K562 (cell line): ENCODE data around the gene DAD1. TPM values are rescaled to one million over a fixed set of nuclear protein-coding genes. Genes with fewer than 3 reads are reported as not detected.

ENCODE experiments used
- ARID1B ChIP-seq: fragments of 450-650 bp; IDR thresholded peaks from 2 replicates; pipeline ENCODE4 v1.6.1; 2016; ENCODE audit warnings: antibody characterized with exemption, mild to moderate bottlenecking, inconsistent platforms
- CBFA2T3 ChIP-seq: fragments of 450-650 bp; IDR thresholded peaks from 2 replicates; pipeline ENCODE4 v1.6.1; 2017
- DPF2 ChIP-seq: fragments of 450-650 bp; IDR thresholded peaks from 2 replicates; pipeline ENCODE4 v1.6.1; 2016
- EP400 ChIP-seq: fragments of 450-650 bp; IDR thresholded peaks from 2 replicates; pipeline ENCODE4 v1.6.1; 2017; ENCODE audit warnings: antibody characterized with exemption, mild to moderate bottlenecking, moderate library complexity
- HNRNPUL1 ChIP-seq: fragments of 200-400 bp; formaldehyde crosslinking; IDR thresholded peaks from 2 replicates; pipeline ENCODE4 v1.6.1; 2017; ENCODE audit warnings: low read length
- KDM1A ChIP-seq, 2 experiments: fragments of 450-650 bp; IDR thresholded peaks; 2 replicates each; pipeline ENCODE4 v1.6.1; 2016; ENCODE audit warnings: mild to moderate bottlenecking in 2 of 2
- MEIS2 ChIP-seq: fragments of 450-650 bp; IDR thresholded peaks from 2 replicates; pipeline ENCODE4 v1.6.1; 2014; ENCODE audit warnings: mild to moderate bottlenecking; ENCODE audit not compliant: partially characterized antibody
- NFATC3 ChIP-seq: fragments of 450-650 bp; IDR thresholded peaks from 2 replicates; pipeline ENCODE4 v1.6.1; 2017; ENCODE audit warnings: mild to moderate bottlenecking
- PKNOX1 ChIP-seq: fragments of 450-650 bp; IDR thresholded peaks from 2 replicates; pipeline ENCODE4 v1.6.1; 2016
- TAL1 ChIP-seq: fragments of 450-650 bp; IDR thresholded peaks from 2 replicates; pipeline ENCODE4 v1.6.1; 2016; ENCODE audit warnings: mild to moderate bottlenecking
- YY1 ChIP-seq, 3 experiments: IDR thresholded peaks; 2 replicates each; pipeline ENCODE4 v1.6.1; 2011; ENCODE audit warnings: low read length in 2 of 3, mild to moderate bottlenecking in 2 of 3, moderate library complexity in 2 of 3, borderline replicate concordance in 1 of 3, control low read depth in 1 of 3, low read depth in 1 of 3; ENCODE audit not compliant: insufficient read depth in 3 of 3, insufficient replicate concordance in 2 of 3, control insufficient read depth in 1 of 3, insufficient read length in 1 of 3; ENCODE audit errors: extremely low read depth in 1 of 3
- ZC3H4 ChIP-seq: sonication (generic); formaldehyde crosslinking; IDR thresholded peaks from 2 replicates; pipeline ENCODE4 v1.9.0; 2021; ENCODE audit warnings: missing genetic modification reagents, borderline replicate concordance
- ZNF175 ChIP-seq: fragments of 200-800 bp; sonication (Bioruptor generic); IDR thresholded peaks from 2 replicates; pipeline ENCODE4 v1.6.1; 2016; ENCODE audit warnings: low read depth, mild to moderate bottlenecking, missing genetic modification characterization, missing compliant biosample characterization
- polyA plus RNA-seq, 8 experiments: library from polyadenylated mRNA; depleted of rRNA in 4 of 8; stranded (reverse) in 5 of 8; unstranded in 3 of 8; fragments of >200 nt; fragmentation: Nextera tagmentation in 2 of 8; fragmentation: Illumina TruSeq in 1 of 8; extraction: Ambion mirVana in 2 of 8; extraction: Trizol in 1 of 8; gene quantifications; 2 replicates each; pipeline versions ENCODE4 v1.2.1 to v1.2.3, GENCODE V29; 2011 to 2014; ENCODE audit warnings: inconsistent platforms in 1 of 8, missing spikeins in 1 of 8
- total RNA-seq, 7 experiments: library from RNA; depleted of rRNA in 6 of 7; stranded (reverse); fragments of >200 nt in 6 of 7; fragmentation: Illumina TruSeq in 2 of 7; extraction: Trizol in 2 of 7; gene quantifications; 2 replicates each; pipeline versions ENCODE4 v1.2.1 to v1.2.3, GENCODE V29; 2011 to 2021; ENCODE audit warnings: low replicate concordance in 1 of 7
- TF ChIP-seq, protein P1 (sequence below), 2 experiments: IDR thresholded peaks in 1 of 2; conservative IDR thresholded peaks in 1 of 2; 2 replicates each; pipeline ENCODE4 v1.6.1; 2016; ENCODE audit warnings: low read depth in 2 of 2, mild to moderate bottlenecking in 1 of 2, missing compliant biosample characterization in 1 of 2, missing genetic modification characterization in 1 of 2, moderate library complexity in 1 of 2

The DAD1 gene
- total and polyA plus RNA-seq, 9 of the 15 experiments (the other 6 are each of a cell fraction or from before 2014, with no cell fraction given), result 104 to 617 (median 222) TPM

- TF ChIP-seq PKNOX1 (peak; percentile 88), EP400 (0 out of 2 replicates have a peak, but pooled peaks have one; percentile 18), TAL1 (peak; percentile 75), NFATC3 (no peak), YY1 (IDR thresholded peaks at IDR 0.05; ENCODE audit: borderline replicate concordance in 1 of 3, control insufficient read depth in 1 of 3, extremely low read depth in 1 of 3, insufficient read depth in 3 of 3, insufficient read length in 1 of 3, insufficient replicate concordance in 2 of 3, low read depth in 1 of 3, low read length in 2 of 3) (peak in 2 of 3 experiments; percentile 26 to 75), DPF2 (peak; percentile 78), CBFA2T3 (peak; percentile 90), KDM1A (IDR thresholded peaks at IDR 0.05) (peak; percentile 30 to 62; a peak in 2 of 4 replicates), MEIS2 (peak; percentile 99), ZNF175 (CRISPR knock-in tag) (peak; percentile 72), ARID1B (peak; percentile 87), HNRNPUL1 (no peak), ZC3H4 (CRISPR knock-in tag) (no peak)
- TF ChIP-seq, protein P1, sequence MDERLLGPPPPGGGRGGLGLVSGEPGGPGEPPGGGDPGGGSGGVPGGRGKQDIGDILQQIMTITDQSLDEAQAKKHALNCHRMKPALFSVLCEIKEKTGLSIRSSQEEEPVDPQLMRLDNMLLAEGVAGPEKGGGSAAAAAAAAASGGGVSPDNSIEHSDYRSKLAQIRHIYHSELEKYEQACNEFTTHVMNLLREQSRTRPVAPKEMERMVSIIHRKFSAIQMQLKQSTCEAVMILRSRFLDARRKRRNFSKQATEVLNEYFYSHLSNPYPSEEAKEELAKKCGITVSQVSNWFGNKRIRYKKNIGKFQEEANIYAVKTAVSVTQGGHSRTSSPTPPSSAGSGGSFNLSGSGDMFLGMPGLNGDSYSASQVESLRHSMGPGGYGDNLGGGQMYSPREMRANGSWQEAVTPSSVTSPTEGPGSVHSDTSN (CRISPR knock-in tag; IDR thresholded peaks at IDR 0.05; ENCODE audit: low read depth), result no peak
- TF ChIP-seq, protein P1 (tag; conservative IDR thresholded peaks at IDR 0.05; ENCODE audit: low read depth), result peak; percentile 90
Observed at GRCh38 chr14:22519877-22520685, 68.9 kb downstream of the DAD1 start (continued).
